ENCODE measurements around the gene MT1M.

GRCh38 chr16:56625943-56626654, 6.4 kb upstream of the MT1M start:
- TF ChIP-seq POLR2A (IDR thresholded peaks at IDR 0.05) (peak in 1 of 2 donors; percentile 4), CTCF (IDR thresholded peaks at IDR 0.05) (no peak)

Measured in tibial nerve (tissue), 3 donors.